Measurements from ENCODE around the gene KRT84. TPM values are rescaled to one million over a fixed set of nuclear protein-coding genes. Genes with fewer than 3 reads are reported as not detected.

KRT84 gene
- total RNA-seq, 1 experiment from 2014 or later, result 0.15 TPM

- CTCF ChIA-PET, result no interaction called here
- H3K4me3 ChIP-seq (ENCODE audit: low read length), result no peak overlapping the region
- TF ChIP-seq EZH2phosphoT487 (IDR thresholded peaks at IDR 0.05; ENCODE audit: borderline replicate concordance, low read length) (no peak), EZH2 (IDR thresholded peaks at IDR 0.05; ENCODE audit: low read length, unreplicated experiment) (no peak), CTCF (conservative IDR thresholded peaks at IDR 0.05; ENCODE audit: low read depth, low read length) (no peak)
- intact Hi-C loops (cut with micrococcal nuclease), result loop anchor here (10.0 kb wide), 1 partner anchor 55 kb away; the partner anchor contains the start of gene KRT6B
- no peaks in the 10 kb centered on the region for H3K9me2 ChIP-seq (replicated peaks; ENCODE audit: low read length)
- no peaks in the 10 kb centered on the region for H3F3A ChIP-seq (ENCODE audit: low read length, unreplicated experiment)
- H3K27me3 ChIP-seq (ENCODE audit: low read length), result no peaks in the 10 kb centered on the region
- POLR2A ChIA-PET (ENCODE audit: unreplicated experiment), result no interaction called here
- H3K4me1 ChIP-seq (ENCODE audit: insufficient read depth, low read length), result 0 out of 2 replicates have a peak, but pooled peaks cover 4% of the 10 kb centered on the region
- no peak overlapping the region for H3K9ac ChIP-seq (ENCODE audit: low read length)
- H2AFZ ChIP-seq (ENCODE audit: low read length), result no peak overlapping the region
- H3K36me3 ChIP-seq (ENCODE audit: low read depth, low read length), result no peaks in the 10 kb centered on the region
- H3K27ac ChIP-seq (ENCODE audit: low read length), result no peak overlapping the region
- no peaks in the 10 kb centered on the region for H3K9me3 ChIP-seq (ENCODE audit: low read length)
- H3K4me2 ChIP-seq (ENCODE audit: low read length), result no peak overlapping the region
- BruUV-seq (replicated peaks), result no TSS peak
- no peaks in the 10 kb centered on the region for H3K79me2 ChIP-seq (ENCODE audit: low read length)
- ATAC-seq (no peak), DNase-seq (no peak)
- no peaks in the 10 kb centered on the region for H4K20me1 ChIP-seq (ENCODE audit: low read length)
Measured at GRCh38 chr12:52399756-52400155, 14.3 kb upstream of the KRT84 start.

- DNase-seq (no peak), ATAC-seq (no peak)
- TF ChIP-seq CTCF (conservative IDR thresholded peaks at IDR 0.05; ENCODE audit: low read depth, low read length) (no peak), EZH2phosphoT487 (IDR thresholded peaks at IDR 0.05; ENCODE audit: borderline replicate concordance, low read length) (no peak), EZH2 (IDR thresholded peaks at IDR 0.05; ENCODE audit: low read length, unreplicated experiment) (no peak)
- Histone ChIP-seq H3K9me2 (replicated peaks; ENCODE audit: low read length) (no peaks in the 10 kb centered on the region), H3K27me3 (ENCODE audit: low read length) (no peaks in the 10 kb centered on the region), H2AFZ (ENCODE audit: low read length) (no peak overlapping the region), H3K4me2 (ENCODE audit: low read length) (no peak overlapping the region), H4K20me1 (ENCODE audit: low read length) (no peaks in the 10 kb centered on the region), H3K79me2 (ENCODE audit: low read length) (no peaks in the 10 kb centered on the region), H3F3A (ENCODE audit: low read length, unreplicated experiment) (no peaks in the 10 kb centered on the region), H3K36me3 (ENCODE audit: low read depth, low read length) (no peaks in the 10 kb centered on the region), H3K9ac (ENCODE audit: low read length) (no peak overlapping the region), H3K27ac (ENCODE audit: low read length) (no peak overlapping the region), H3K4me1 (ENCODE audit: insufficient read depth, low read length) (0 out of 2 replicates have a peak, but pooled peaks cover 4% of the 10 kb centered on the region), H3K4me3 (ENCODE audit: low read length) (no peak overlapping the region), H3K9me3 (ENCODE audit: low read length) (no peaks in the 10 kb centered on the region)
- CTCF ChIA-PET, result no interaction called here
- no TSS peak for BruUV-seq (replicated peaks)
- POLR2A ChIA-PET (ENCODE audit: unreplicated experiment), result no interaction called here
- intact Hi-C loops (cut with micrococcal nuclease), result loop anchor here (10.0 kb wide), 1 partner anchor 57 kb away; the partner anchor contains the start of gene KRT6B
Measured at GRCh38 chr12:52398176-52398575, 12.7 kb upstream of the KRT84 start.

- Histone ChIP-seq H2AFZ (ENCODE audit: low read length) (no peak overlapping the region), H3K9me2 (replicated peaks; ENCODE audit: low read length) (no peaks in the 10 kb centered on the region), H3K9ac (ENCODE audit: low read length) (no peak overlapping the region), H3K4me2 (ENCODE audit: low read length) (no peak overlapping the region), H3K27me3 (ENCODE audit: low read length) (no peaks in the 10 kb centered on the region), H3K4me1 (ENCODE audit: insufficient read depth, low read length) (0 out of 2 replicates have a peak, but pooled peaks cover 4% of the 10 kb centered on the region), H3K4me3 (ENCODE audit: low read length) (no peak overlapping the region), H3K9me3 (ENCODE audit: low read length) (no peaks in the 10 kb centered on the region), H4K20me1 (ENCODE audit: low read length) (no peaks in the 10 kb centered on the region), H3K36me3 (ENCODE audit: low read depth, low read length) (no peaks in the 10 kb centered on the region), H3F3A (ENCODE audit: low read length, unreplicated experiment) (no peaks in the 10 kb centered on the region), H3K27ac (ENCODE audit: low read length) (no peak overlapping the region), H3K79me2 (ENCODE audit: low read length) (no peaks in the 10 kb centered on the region)
- ChIA-PET CTCF (no interaction called here), POLR2A (ENCODE audit: unreplicated experiment) (no interaction called here)
- TF ChIP-seq CTCF (conservative IDR thresholded peaks at IDR 0.05; ENCODE audit: low read depth, low read length), result no peak
- no peak for TF ChIP-seq EZH2 (IDR thresholded peaks at IDR 0.05; ENCODE audit: low read length, unreplicated experiment)
- no peak for TF ChIP-seq EZH2phosphoT487 (IDR thresholded peaks at IDR 0.05; ENCODE audit: borderline replicate concordance, low read length)
- ATAC-seq (no peak), DNase-seq (no peak)
- BruUV-seq (replicated peaks), result no TSS peak
- intact Hi-C loops (cut with micrococcal nuclease), result loop anchor here (10.0 kb wide), 1 partner anchor 58 kb away; the partner anchor contains the start of gene KRT6B
Measured at GRCh38 chr12:52396656-52397055, 11.2 kb upstream of the KRT84 start.

All from PC-3 (cell line).